HCT116 (cell line): ENCODE measurements around the gene PYROXD2. TPM values are rescaled to one million over a fixed set of nuclear protein-coding genes. Genes with fewer than 3 reads are reported as not detected.

Experiments
- ATAC-seq: fragments of 200-7000 bp; cut with Tn5 transposase; 2 replicates; pipeline ENCODE4 v1.9.1; 2020; ENCODE audit warnings: mild to moderate bottlenecking, moderate library complexity
- BruUV-seq: library from RNA; stranded (reverse); fragments of 400-500 nt; replicated peaks from 2 replicates; lab custom pipeline; 2021; lab: Mats Ljungman, UMichigan
- CTCF ChIA-PET: fragments of 300-600 bp; sonication (Branson Sonifier 250); formaldehyde crosslinking; loops from one replicate; lab custom pipeline; 2021; ENCODE audit warnings: antibody characterized with exemption; lab: Charles Lee
- POLR2A ChIA-PET: fragments of 300-600, 350-600 bp; sonication (Branson Sonifier 250); formaldehyde crosslinking; loops from one replicate; lab custom pipeline; 2021; ENCODE audit warnings: antibody characterized with exemption; lab: Charles Lee
- RAD21 ChIA-PET, 2 experiments: fragments of 300-600 bp; sonication (Branson Sonifier 250); formaldehyde crosslinking; loops; one replicate each; lab custom pipeline; 2023; ENCODE audit warnings: low total read pairs in 2 of 2; ENCODE audit not compliant: uncharacterized antibody in 2 of 2, unreplicated experiment in 2 of 2, low non-redundant PET in 1 of 2; lab: Charles Lee
- DNase-seq: peaks from one replicate; pipeline ENCODE4 v3.0.0-alpha.2; 2010; ENCODE audit warnings: low read depth, low spot score
- H2AFZ ChIP-seq: fragments of 200-600 bp; shearing (Covaris generic), sonication (generic); 2 replicates; pipeline ENCODE4 v1.6.1; 2017; ENCODE audit warnings: low read depth, mixed run types, mixed read lengths, antibody characterized with exemption, low read length; ENCODE audit not compliant: poor library complexity, severe bottlenecking
- H3K27ac ChIP-seq: 2 replicates; pipeline ENCODE4 v1.5.1; 2012; ENCODE audit warnings: low read depth, low read length
- H3K27me3 ChIP-seq: fragments of 200-600 bp; sonication (generic); 2 replicates; pipeline ENCODE4 v1.6.1; 2016; ENCODE audit warnings: mixed run types, low read length, mixed read lengths; ENCODE audit not compliant: insufficient read depth
- H3K36me3 ChIP-seq, 2 experiments: fragments of 200-500 bp in 1 of 2; fragments of 200-600 bp in 1 of 2; sonication (Bioruptor generic) in 1 of 2; sonication (generic) in 1 of 2; 2 replicates each; pipeline versions ENCODE4 v1.5.1 to v1.6.1; 2014 to 2016; ENCODE audit warnings: low read length in 2 of 2, inconsistent platforms in 1 of 2, mixed read lengths in 1 of 2, mixed run types in 1 of 2; ENCODE audit not compliant: insufficient read depth in 2 of 2, control insufficient read depth in 1 of 2
- H3K4me1 ChIP-seq, 2 experiments: fragments of 200-600 bp in 1 of 2; sonication (generic) in 1 of 2; 2 replicates each; pipeline versions ENCODE4 v1.5.1 to v1.6.1; 2012 to 2017; ENCODE audit warnings: low read length in 2 of 2, inconsistent platforms in 1 of 2, mild to moderate bottlenecking in 1 of 2, mixed read lengths in 1 of 2, mixed run types in 1 of 2, moderate library complexity in 1 of 2; ENCODE audit not compliant: insufficient read depth in 2 of 2, control insufficient read depth in 1 of 2
- H3K4me2 ChIP-seq: fragments of 200-600 bp; sonication (generic); 2 replicates; pipeline ENCODE4 v1.6.1; 2017; ENCODE audit warnings: mixed run types, low read length, mixed read lengths
- H3K4me3 ChIP-seq, 2 experiments: fragments of 200-600 bp in 1 of 2; sonication (generic) in 1 of 2; replicated peaks in 1 of 2; 2 replicates each; pipeline ENCODE4 v1.5.1; 2011 to 2016; ENCODE audit warnings: low read length in 2 of 2, control low read depth in 1 of 2, low read depth in 1 of 2, mild to moderate bottlenecking in 1 of 2, mixed read lengths in 1 of 2, mixed run types in 1 of 2
- H3K79me2 ChIP-seq: fragments of 200-600 bp; sonication (generic); 2 replicates; pipeline ENCODE4 v1.6.1; 2017; ENCODE audit warnings: mild to moderate bottlenecking, mixed run types, low read length, moderate library complexity, mixed read lengths; ENCODE audit not compliant: insufficient read depth
- H3K9ac ChIP-seq: fragments of 200-600 bp; sonication (generic); 2 replicates; pipeline ENCODE4 v1.6.1; 2016; ENCODE audit warnings: low read length, mixed read lengths
- H3K9me2 ChIP-seq: fragments of 200-600 bp; sonication (generic), shearing (Covaris generic); 2 replicates; pipeline ENCODE4 v1.6.1; 2017; ENCODE audit warnings: mixed run types, mild to moderate bottlenecking, moderate library complexity; ENCODE audit not compliant: insufficient read depth
- H3K9me3 ChIP-seq, 2 experiments: fragments of 200-500 bp in 1 of 2; fragments of 200-600 bp in 1 of 2; sonication (Bioruptor generic) in 1 of 2; sonication (generic) in 1 of 2; 2 replicates each; pipeline ENCODE4 v1.6.1; 2014 to 2017; ENCODE audit warnings: low read length in 2 of 2, mixed read lengths in 2 of 2, inconsistent platforms in 1 of 2, low read depth in 1 of 2, mild to moderate bottlenecking in 1 of 2, mixed run types in 1 of 2, moderate library complexity in 1 of 2; ENCODE audit not compliant: control insufficient read depth in 1 of 2, insufficient read depth in 1 of 2
- H4K20me1 ChIP-seq: fragments of 200-600 bp; sonication (generic), shearing (Covaris generic); 2 replicates; pipeline ENCODE4 v1.6.1; 2017; ENCODE audit warnings: mixed run types, mild to moderate bottlenecking, moderate library complexity; ENCODE audit not compliant: insufficient read depth
- ATF3 ChIP-seq: IDR thresholded peaks from 2 replicates; pipeline ENCODE4 v1.6.1; 2012
- EGR1 ChIP-seq: IDR thresholded peaks from 2 replicates; pipeline ENCODE4 v1.6.1; 2012; ENCODE audit warnings: low read depth
- ELF1 ChIP-seq: IDR thresholded peaks from 2 replicates; pipeline ENCODE4 v1.6.1; 2012; ENCODE audit warnings: low read depth, borderline replicate concordance
- EZH2phosphoT487 ChIP-seq: fragments of 200-600 bp; IDR thresholded peaks from 2 replicates; pipeline ENCODE4 v1.6.1; 2018; ENCODE audit warnings: antibody characterized with exemption, borderline replicate concordance
- FOSL1 ChIP-seq: IDR thresholded peaks from 2 replicates; pipeline ENCODE4 v1.6.1; 2012; ENCODE audit warnings: low read depth
- JUND ChIP-seq: IDR thresholded peaks from 2 replicates; pipeline ENCODE4 v1.6.1; 2012
- MAX ChIP-seq: IDR thresholded peaks from 2 replicates; pipeline ENCODE4 v1.6.1; 2012
- POLR2A ChIP-seq: IDR thresholded peaks from 2 replicates; pipeline ENCODE4 v1.7.0; 2011; ENCODE audit warnings: borderline replicate concordance; ENCODE audit not compliant: insufficient read depth, insufficient read length; ENCODE audit errors: extremely low read depth
- POLR2AphosphoS5 ChIP-seq: IDR thresholded peaks from 2 replicates; pipeline ENCODE4 v1.6.1; 2011; ENCODE audit warnings: mild to moderate bottlenecking, low read depth, low read length, moderate library complexity
- RAD21 ChIP-seq: IDR thresholded peaks from 2 replicates; pipeline ENCODE4 v1.6.1; 2012; ENCODE audit warnings: low read depth, mild to moderate bottlenecking
- REST ChIP-seq: IDR thresholded peaks from 2 replicates; pipeline ENCODE4 v1.6.1; 2012; ENCODE audit warnings: low read depth
- SIN3A ChIP-seq: IDR thresholded peaks from 2 replicates; pipeline ENCODE4 v1.6.1; 2012; ENCODE audit warnings: low read depth
- SP1 ChIP-seq: IDR thresholded peaks from 2 replicates; pipeline ENCODE4 v1.6.1; 2012; ENCODE audit warnings: low read depth
- SRF ChIP-seq: IDR thresholded peaks from 2 replicates; pipeline ENCODE4 v1.6.1; 2012; ENCODE audit warnings: low read depth
- TCF7L2 ChIP-seq: IDR thresholded peaks from 2 replicates; pipeline ENCODE4 v1.7.0; 2011; ENCODE audit warnings: borderline replicate concordance, inconsistent platforms; ENCODE audit not compliant: insufficient read depth, insufficient read length; ENCODE audit errors: extremely low read depth
- YY1 ChIP-seq: IDR thresholded peaks from 2 replicates; pipeline ENCODE4 v1.6.1; 2011; ENCODE audit warnings: low read length, low read depth, moderate library complexity, mild to moderate bottlenecking; ENCODE audit not compliant: insufficient replicate concordance; ENCODE audit errors: extremely low read depth
- ZBTB33 ChIP-seq: IDR thresholded peaks from 2 replicates; pipeline ENCODE4 v1.6.1; 2011; ENCODE audit warnings: mild to moderate bottlenecking, low read length, moderate library complexity; ENCODE audit not compliant: insufficient replicate concordance; ENCODE audit errors: extremely low read depth
- ZFX ChIP-seq: fragments of 450-650 bp; IDR thresholded peaks from 2 replicates; pipeline ENCODE4 v1.6.1; 2017
- ZNF274 ChIP-seq: fragments of 200-500 bp; sonication (Bioruptor generic); IDR thresholded peaks from 2 replicates; pipeline ENCODE4 v1.6.1; 2014; ENCODE audit warnings: mild to moderate bottlenecking, low read depth, low read length, inconsistent platforms
- intact Hi-C: fragments of 100-400 bp; cut with micrococcal nuclease; formaldehyde crosslinking; loops from 2 replicates; pipeline ENCODE4 v1.10.0; 2022
- total RNA-seq: library from RNA; stranded (reverse); gene quantifications from one replicate; pipeline ENCODE4 v1.2.1, GENCODE V29; 2021; ENCODE audit not compliant: unreplicated experiment

Gene PYROXD2
- total RNA-seq, 1 experiment from 2014 or later: 14.2 TPM

GRCh38 chr10:98368644-98369043, 46.3 kb downstream of the PYROXD2 start:
- TF ChIP-seq RAD21 (no peak), SIN3A (no peak), MAX (no peak), ELF1 (no peak), EZH2phosphoT487 (no peak), SP1 (no peak), ZBTB33 (no peak), ATF3 (no peak), JUND (no peak), TCF7L2 (no peak), YY1 (no peak), SRF (no peak), ZFX (no peak), FOSL1 (no peak), POLR2A (no peak), EGR1 (no peak), POLR2AphosphoS5 (no peak), ZNF274 (no peak), REST (no peak)
- CTCF ChIA-PET: no interaction called here
- POLR2A ChIA-PET: no interaction called here
- peaks cover 5% of the 10 kb centered on the region; the same call in 1 of the 2 replicates for H3K27me3 ChIP-seq
- no peak overlapping the region for H3K9ac ChIP-seq
- no peaks in the 10 kb centered on the region for H4K20me1 ChIP-seq
- H3K79me2 ChIP-seq: no peaks in the 10 kb centered on the region
- no peaks in the 10 kb centered on the region for H3K9me2 ChIP-seq
- no peak overlapping the region for H3K4me2 ChIP-seq
- no peaks in the 10 kb centered on the region for H3K36me3 ChIP-seq
- ATAC-seq (no peak), DNase-seq (no peak)
- RAD21 ChIA-PET: no interaction called here
- no peak overlapping the region for H2AFZ ChIP-seq
- no peak overlapping the region for H3K4me3 ChIP-seq
- no TSS peak for BruUV-seq
- intact Hi-C loops: no loop called here
- no peaks in the 10 kb centered on the region for H3K4me1 ChIP-seq
- no peak overlapping the region for H3K27ac ChIP-seq
- no peaks in the 10 kb centered on the region for H3K9me3 ChIP-seq
